Activated CD4-positive, alpha-beta memory T cell treated with anti-CD3 and anti-CD28 coated beads, Interleukin-2, amount 10 ng/mL, durations not matched to agents 7 days and 5 days (primary cell): ENCODE data around the gene TMC6. TPM values are rescaled to one million over a fixed set of nuclear protein-coding genes. Genes with fewer than 3 reads are reported as not detected.
"Not testable (repeated sequence)": the region's sequence is repeated elsewhere in the genome, so short reads cannot be mapped to it uniquely, and the experiment has no call there.

ENCODE experiments used
- CTCF ChIA-PET: fragments of 350-600 bp; sonication (Branson Sonifier 250); formaldehyde crosslinking; loops from one replicate; lab custom pipeline; 2021; ENCODE audit warnings: antibody characterized with exemption, inconsistent platforms; lab: Charles Lee
- POLR2A ChIA-PET: fragments of 350-600 bp; sonication (Branson Sonifier 250); formaldehyde crosslinking; loops from one replicate; lab custom pipeline; 2021; ENCODE audit warnings: antibody characterized with exemption; lab: Charles Lee
- DNase-seq: peaks from one replicate; pipeline ENCODE4 v3.0.0-alpha.2; 2020
- H3K27ac Mint-ChIP-seq: one replicate; pipeline ENCODE4 v1.8.0; 2021; ENCODE audit warnings: mild to moderate bottlenecking, mixed read lengths
- H3K27me3 Mint-ChIP-seq: one replicate; pipeline ENCODE4 v1.8.0; 2021; ENCODE audit warnings: mixed read lengths
- H3K36me3 Mint-ChIP-seq: one replicate; pipeline ENCODE4 v1.8.0; 2021; ENCODE audit warnings: low read depth, mixed read lengths
- H3K4me1 Mint-ChIP-seq: one replicate; pipeline ENCODE4 v1.8.0; 2021; ENCODE audit warnings: mixed read lengths
- H3K4me3 Mint-ChIP-seq: one replicate; pipeline ENCODE4 v1.8.0; 2021; ENCODE audit warnings: mild to moderate bottlenecking, mixed read lengths
- H3K9me3 Mint-ChIP-seq: one replicate; pipeline ENCODE4 v1.8.0; 2021; ENCODE audit warnings: mixed read lengths
- total RNA-seq, 2 experiments: library from RNA; stranded (reverse); gene quantifications; one replicate each; pipeline ENCODE4 v1.2.3, GENCODE V29; 2021

TMC6 gene
- 100 to 1,000 TPM; 460 to 463 TPM for total RNA-seq

GRCh38 chr17:78128551-78129350 is at the start of gene TMC6:
TMC6 (minus strand) TSS chr17:78128755; CDS start chr17:78126832, 1,923 bp downstream.
- Mint-ChIP-seq H3K27ac (peak within 1 kb of the TSS; percentile 100), H3K4me3 (peak within 1 kb of the TSS; percentile 88), H3K27me3 (no peaks in the 10 kb centered on the region), H3K36me3 (peaks cover 64% of the 10 kb centered on the region), H3K9me3 (no peaks in the 10 kb centered on the region), H3K4me1 (peaks cover 49% of the 10 kb centered on the region)
- CTCF ChIA-PET = interaction anchor here (1.9 to 10.1 kb wide), 5 partner anchors 8 to 109 kb away, joined by 5 to 106 read pairs (median 10); no protein-coding TSS in a partner anchor
- peak; percentile 79 for DNase-seq
- POLR2A ChIA-PET = interaction anchor here (0.9 to 16.9 kb wide), 10 partner anchors 9 to 170 kb away, joined by 3 to 332 read pairs (median 8); partner anchors contain the start of genes SYNGR2 and TNRC6C

GRCh38 chr17:78176548-78177025 is 48.0 kb upstream of the TMC6 start:
- ChIA-PET POLR2A (interaction anchor here (1.0 to 10.2 kb wide), 8 partner anchors 8 to 333 kb away, joined by 3 to 69 read pairs (median 5); partner anchors contain the start of genes AFMID and TK1), CTCF (interaction anchor here (0.6 to 4.1 kb wide), 30 partner anchors 10 to 843 kb away, joined by 3 to 35 read pairs (median 4); partner anchors contain the start of genes AFMID, TK1, TMC6 and TMC8)
- Mint-ChIP-seq H3K4me1 (peaks cover 66% of the 10 kb centered on the region), H3K4me3 (no peak overlapping the region), H3K36me3 (peaks cover 71% of the 10 kb centered on the region), H3K27me3 (no peaks in the 10 kb centered on the region), H3K27ac (peak overlapping the region; percentile 19), H3K9me3 (no peaks in the 10 kb centered on the region)
- peak; percentile 82 for DNase-seq

GRCh38 chr17:78175643-78175981 is 47.1 kb upstream of the TMC6 start:
- no peaks in the 10 kb centered on the region for H3K27me3 Mint-ChIP-seq
- POLR2A ChIA-PET = interaction anchor here (1.0 to 10.2 kb wide), 3 partner anchors 9 to 332 kb away, joined by 4 to 69 read pairs (median 6); partner anchors contain the start of genes AFMID and TK1
- peaks cover 70% of the 10 kb centered on the region for H3K4me1 Mint-ChIP-seq
- DNase-seq = no peak
- no peak overlapping the region for H3K4me3 Mint-ChIP-seq
- H3K36me3 Mint-ChIP-seq = peaks cover 68% of the 10 kb centered on the region
- CTCF ChIA-PET = interaction anchor here (1.0 to 4.1 kb wide), 9 partner anchors 11 to 247 kb away, joined by 3 to 35 read pairs (median 11); partner anchors contain the start of genes TMC6 and TMC8
- no peaks in the 10 kb centered on the region for H3K9me3 Mint-ChIP-seq
- no peak overlapping the region for H3K27ac Mint-ChIP-seq

- no peak for DNase-seq
- H3K9me3 Mint-ChIP-seq = no peaks in the 10 kb centered on the region
- H3K27me3 Mint-ChIP-seq = no peaks in the 10 kb centered on the region
- peaks cover 68% of the 10 kb centered on the region for H3K4me1 Mint-ChIP-seq
- H3K4me3 Mint-ChIP-seq = no peak overlapping the region
- H3K36me3 Mint-ChIP-seq = peaks cover 62% of the 10 kb centered on the region
- ChIA-PET POLR2A (interaction anchor here (10.2 kb wide), 1 partner anchor 10 kb away, joined by 69 read pairs; the partner anchor contains the start of genes AFMID and TK1), CTCF (interaction anchor here (1.0 to 4.1 kb wide), 8 partner anchors 28 to 155 kb away, joined by 3 to 35 read pairs (median 6); partner anchors contain the start of gene TMC8)
- peak overlapping the region; percentile 40 for H3K27ac Mint-ChIP-seq
Observed at GRCh38 chr17:78174870-78175642, 46.5 kb upstream of the TMC6 start.

- DNase-seq = no peak
- CTCF ChIA-PET = interaction anchor here (1.0 to 4.1 kb wide), 5 partner anchors 27 to 154 kb away, joined by 3 to 35 read pairs (median 20); no protein-coding TSS in a partner anchor
- POLR2A ChIA-PET = interaction anchor here (1.8 to 10.2 kb wide), 3 partner anchors 11 to 40 kb away, joined by 4 to 69 read pairs (median 12); partner anchors contain the start of genes AFMID and TK1
- no peaks in the 10 kb centered on the region for H3K9me3 Mint-ChIP-seq
- no peaks in the 10 kb centered on the region for H3K27me3 Mint-ChIP-seq
- peaks cover 58% of the 10 kb centered on the region for H3K36me3 Mint-ChIP-seq
- no peak overlapping the region for H3K4me3 Mint-ChIP-seq
- H3K4me1 Mint-ChIP-seq = peaks cover 72% of the 10 kb centered on the region
- H3K27ac Mint-ChIP-seq = peak overlapping the region; percentile 90
Observed at GRCh38 chr17:78174346-78174869, 45.9 kb upstream of the TMC6 start.

GRCh38 chr17:78173097-78173715 is 44.7 kb upstream of the TMC6 start:
- H3K27ac Mint-ChIP-seq = peak overlapping the region; percentile 90
- H3K36me3 Mint-ChIP-seq = peaks cover 46% of the 10 kb centered on the region
- no peaks in the 10 kb centered on the region for H3K9me3 Mint-ChIP-seq
- POLR2A ChIA-PET = interaction anchor here (0.6 to 10.2 kb wide), 7 partner anchors 10 to 76 kb away, joined by 3 to 69 read pairs (median 4); partner anchors contain the start of genes AFMID and TK1
- CTCF ChIA-PET = interaction anchor here (0.8 to 4.1 kb wide), 2 partner anchors 17 to 88 kb away, joined by 4 to 35 read pairs; no protein-coding TSS in a partner anchor
- peak; percentile 53 for DNase-seq
- H3K4me3 Mint-ChIP-seq = no peak overlapping the region
- H3K4me1 Mint-ChIP-seq = peaks cover 73% of the 10 kb centered on the region
- H3K27me3 Mint-ChIP-seq = no peaks in the 10 kb centered on the region

GRCh38 chr17:78172249-78173051 is 43.9 kb upstream of the TMC6 start:
- Mint-ChIP-seq H3K4me3 (no peak overlapping the region), H3K4me1 (peaks cover 73% of the 10 kb centered on the region), H3K27ac (peak overlapping the region; percentile 90), H3K9me3 (no peaks in the 10 kb centered on the region), H3K27me3 (no peaks in the 10 kb centered on the region), H3K36me3 (peaks cover 46% of the 10 kb centered on the region)
- ChIA-PET POLR2A (interaction anchor here (0.6 to 10.2 kb wide), 7 partner anchors 9 to 77 kb away, joined by 3 to 69 read pairs (median 4); partner anchors contain the start of genes AFMID and TK1), CTCF (interaction anchor here (0.8 kb wide), 1 partner anchor 18 kb away, joined by 4 read pairs; no protein-coding TSS in a partner anchor)
- DNase-seq = no peak

- H3K9me3 Mint-ChIP-seq, H3K27me3 Mint-ChIP-seq, DNase-seq, H3K4me3 Mint-ChIP-seq, CTCF ChIA-PET: not testable (repeated sequence)
- H3K4me1 Mint-ChIP-seq = peaks cover 68% of the 10 kb centered on the region
- POLR2A ChIA-PET = interaction anchor here (1.0 to 10.2 kb wide), 3 partner anchors 13 to 37 kb away, joined by 3 to 69 read pairs (median 12); partner anchors contain the start of genes AFMID and TK1
- H3K27ac Mint-ChIP-seq = peak overlapping the region; percentile 90
- peaks cover 40% of the 10 kb centered on the region for H3K36me3 Mint-ChIP-seq
Observed at GRCh38 chr17:78171591-78172248, 43.2 kb upstream of the TMC6 start.

- Mint-ChIP-seq H3K27me3 (no peaks in the 10 kb centered on the region), H3K9me3 (no peaks in the 10 kb centered on the region), H3K27ac (peak overlapping the region; percentile 36), H3K36me3 (peaks cover 37% of the 10 kb centered on the region), H3K4me3 (peak overlapping the region; percentile 24), H3K4me1 (peaks cover 61% of the 10 kb centered on the region)
- POLR2A ChIA-PET = interaction anchor here (1.0 to 10.2 kb wide), 6 partner anchors 14 to 41 kb away, joined by 3 to 69 read pairs (median 10); partner anchors contain the start of genes AFMID, TK1 and TMC8
- no peak for DNase-seq
- CTCF ChIA-PET = no interaction called here
Observed at GRCh38 chr17:78170692-78171590, 42.4 kb upstream of the TMC6 start.
